ENCODE results near the gene RWDD4. TPM values are rescaled to one million over a fixed set of nuclear protein-coding genes. Genes with fewer than 3 reads are reported as not detected.
A peak's percentile ranks its signal among the peaks of the same experiment; 100 is the strongest.

The RWDD4 gene
- total RNA-seq = 23.4 and 28.5 TPM in 2 replicates

DNA sequence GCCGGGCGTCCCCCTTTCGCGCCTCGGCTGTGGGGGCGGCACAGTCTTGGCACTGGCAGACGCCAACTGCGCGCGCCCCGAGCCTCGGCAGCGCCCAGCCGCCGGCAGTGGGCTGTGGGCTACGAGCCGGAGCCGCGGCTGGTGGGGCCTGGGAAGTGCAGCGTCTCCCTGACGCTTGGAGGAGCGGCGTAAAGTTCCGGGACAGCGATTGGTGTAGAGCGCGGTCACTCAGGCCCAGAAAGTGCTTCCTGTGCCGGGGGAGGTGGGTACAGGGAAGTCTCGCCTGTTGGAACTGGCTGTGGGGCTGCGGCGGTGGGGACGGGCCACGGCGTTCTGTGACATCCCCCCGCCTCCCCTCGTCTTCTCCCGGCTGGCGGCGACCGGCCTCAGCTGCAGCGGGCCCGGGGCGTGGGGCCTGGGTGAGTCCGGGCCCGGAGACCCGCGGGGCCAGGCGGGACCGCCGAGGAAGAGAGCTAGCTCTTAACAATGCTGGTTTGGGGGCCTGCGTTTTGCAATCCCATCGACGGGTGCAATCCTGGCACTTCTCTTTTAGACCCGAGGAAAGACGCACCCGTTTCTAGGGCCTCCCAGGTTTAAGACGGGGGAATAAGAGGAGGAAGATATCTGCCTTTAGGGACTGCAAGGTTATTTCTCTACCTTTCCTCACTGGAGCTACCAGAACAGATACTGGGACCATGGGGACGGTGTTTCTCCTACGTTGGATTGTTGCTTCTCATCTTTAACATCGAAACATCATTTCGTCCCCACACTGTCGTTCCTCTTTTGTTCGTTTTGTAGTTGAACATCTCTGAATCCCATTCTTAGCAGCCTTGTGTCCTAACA, at the start of gene RWDD4, which contains the start of gene TRAPPC11:
Gene RWDD4, minus strand, starts transcription at position 157 of the 843 bp plus-strand sequence. CDS start 233 bp downstream, outside the sequence.
Gene TRAPPC11, plus strand, starts transcription at position 265 of the 843 bp plus-strand sequence. CDS start 4,575 bp downstream, outside the sequence.
- DNase-seq (ENCODE audit: low read depth) = peak; percentile 95

DNA sequence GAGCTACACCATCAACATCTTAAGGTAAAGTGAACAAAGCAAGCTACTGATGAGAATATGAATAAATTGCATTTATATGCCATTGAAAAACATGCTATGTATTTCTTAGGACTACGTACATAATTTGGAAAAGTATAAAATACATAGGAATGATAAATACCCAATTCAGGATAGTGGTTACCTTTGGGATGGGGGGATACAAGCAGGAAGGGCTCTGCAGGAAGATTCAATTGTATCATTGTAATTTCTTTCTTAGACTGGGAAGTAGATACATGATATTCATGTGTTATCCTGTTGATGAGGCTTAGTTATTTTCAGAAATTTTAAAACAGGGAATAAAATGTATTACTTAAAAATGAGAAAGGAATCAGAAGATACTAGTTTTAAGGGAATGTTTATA, 43.5 kb upstream of the RWDD4 start:
- DNase-seq (ENCODE audit: low read depth) = no peak

DNA sequence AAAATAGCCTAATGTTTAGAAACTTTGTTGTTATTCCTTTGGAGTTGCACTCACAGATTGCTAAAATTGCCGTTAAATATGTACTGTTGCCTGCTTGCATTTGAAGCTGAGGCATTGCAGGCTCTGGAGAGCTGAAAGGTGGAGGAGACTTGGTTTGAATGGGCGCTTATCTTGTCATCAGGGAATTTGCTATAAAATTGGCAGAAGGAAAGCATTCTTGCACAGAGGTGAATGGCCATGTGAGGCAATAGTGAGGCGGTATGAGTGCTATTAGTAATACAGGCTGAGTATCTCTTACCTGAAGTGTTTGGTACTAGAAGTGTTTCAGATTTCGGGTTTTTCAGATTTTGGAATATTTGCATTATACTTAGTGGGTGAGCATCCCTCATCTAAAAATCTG, 41.4 kb upstream of the RWDD4 start:
- DNase-seq (ENCODE audit: low read depth) = peak; percentile 7

DNA sequence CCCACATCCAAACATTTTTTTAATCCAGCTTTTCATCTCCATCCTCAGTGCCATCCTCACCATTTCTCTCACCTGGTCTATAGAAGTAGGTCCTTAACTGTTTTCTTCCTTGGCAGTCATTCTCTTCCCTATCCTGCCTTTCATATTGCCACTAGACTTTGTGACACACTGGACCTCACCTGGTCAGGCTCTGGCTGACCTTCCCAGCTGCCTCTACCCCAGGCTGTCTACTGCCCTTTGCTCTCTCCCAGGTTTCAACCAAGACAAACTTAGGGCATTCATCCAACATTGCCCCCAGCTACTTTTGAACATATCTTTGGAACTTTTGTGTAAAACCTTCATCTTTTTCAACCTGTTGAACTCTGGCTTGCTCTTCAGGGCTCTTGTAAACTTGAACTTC, 39.9 kb upstream of the RWDD4 start:
- no peak for DNase-seq (ENCODE audit: low read depth)

DNA sequence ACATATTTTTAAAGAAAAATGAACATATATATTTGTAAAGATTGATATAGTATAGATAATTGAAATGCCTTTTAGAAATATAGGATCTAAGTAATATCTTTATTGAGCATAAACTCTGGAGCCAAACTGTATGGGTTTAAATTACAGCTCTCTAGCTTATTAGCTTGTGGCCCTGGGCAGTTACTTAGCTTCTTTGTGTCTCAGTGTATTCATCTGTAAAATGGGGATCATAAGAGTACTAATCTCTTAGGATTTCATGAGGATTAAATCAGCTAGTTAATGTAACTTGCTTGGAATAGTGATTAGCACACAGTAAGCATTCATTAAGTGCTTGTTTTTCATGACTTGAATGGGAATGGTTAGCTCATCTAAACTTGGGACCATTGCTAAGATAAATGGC, 32.9 kb upstream of the RWDD4 start:
- DNase-seq (ENCODE audit: low read depth) = no peak

DNA sequence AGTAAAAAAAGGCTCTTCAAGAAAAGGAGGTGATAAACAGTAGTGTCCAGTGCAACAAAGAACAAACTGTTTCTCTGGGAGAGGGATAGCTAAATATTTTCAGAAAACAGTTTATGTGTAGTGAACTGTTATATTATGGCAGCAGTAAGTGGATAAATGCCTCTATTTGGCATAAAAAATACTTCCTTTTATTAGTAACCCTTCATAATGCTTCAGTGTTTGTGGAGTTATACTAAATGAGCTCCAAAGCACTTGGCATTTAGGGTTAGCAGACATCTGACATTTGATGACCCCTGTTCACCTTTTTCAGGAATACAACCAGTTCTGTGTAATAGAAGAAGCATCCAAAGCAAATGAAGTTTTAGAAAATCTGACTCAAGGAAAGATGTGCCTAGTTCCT, 32.0 kb upstream of the RWDD4 start:
- no peak for DNase-seq (ENCODE audit: low read depth)

DNA sequence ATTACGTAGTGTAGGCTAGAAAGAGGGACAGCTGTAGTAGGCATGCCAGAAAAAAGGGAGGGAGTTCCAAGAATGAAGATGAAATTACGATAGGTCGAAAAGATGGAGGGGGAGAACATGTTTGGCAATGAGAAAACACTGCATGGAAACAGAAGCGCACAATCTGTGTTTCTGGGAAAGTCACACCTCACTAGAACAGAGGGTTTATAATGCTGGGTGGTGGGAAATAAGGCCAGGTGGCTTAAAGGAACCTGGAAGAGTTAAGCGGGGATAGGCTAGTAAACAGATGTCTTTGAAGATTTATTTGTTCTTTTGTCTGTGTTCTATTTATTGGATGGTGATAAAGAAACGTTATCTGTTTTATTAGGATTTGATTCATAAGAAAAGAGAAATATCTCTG, 29.2 kb upstream of the RWDD4 start:
- no peak for DNase-seq (ENCODE audit: low read depth)

DNA sequence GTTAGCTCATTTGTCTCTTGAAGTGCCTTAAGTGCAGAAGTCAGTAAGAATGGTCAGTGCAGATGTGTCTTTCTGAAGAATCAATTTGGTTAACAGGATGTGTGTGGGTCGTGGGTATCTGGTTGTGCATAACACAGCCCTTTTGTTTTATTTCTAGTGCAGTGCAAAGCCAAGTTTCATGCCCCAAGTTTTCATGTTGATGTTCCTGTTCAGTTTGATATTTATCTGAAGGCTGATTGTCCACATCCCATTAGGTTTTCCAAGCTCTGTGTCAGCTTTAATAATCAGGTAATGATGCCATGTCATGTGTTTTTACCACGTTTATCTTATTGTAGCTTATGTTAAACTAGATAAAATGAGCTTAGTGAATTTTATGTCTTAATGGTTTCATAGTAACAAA, 27.5 kb upstream of the RWDD4 start:
- DNase-seq (ENCODE audit: low read depth) = no peak

DNA sequence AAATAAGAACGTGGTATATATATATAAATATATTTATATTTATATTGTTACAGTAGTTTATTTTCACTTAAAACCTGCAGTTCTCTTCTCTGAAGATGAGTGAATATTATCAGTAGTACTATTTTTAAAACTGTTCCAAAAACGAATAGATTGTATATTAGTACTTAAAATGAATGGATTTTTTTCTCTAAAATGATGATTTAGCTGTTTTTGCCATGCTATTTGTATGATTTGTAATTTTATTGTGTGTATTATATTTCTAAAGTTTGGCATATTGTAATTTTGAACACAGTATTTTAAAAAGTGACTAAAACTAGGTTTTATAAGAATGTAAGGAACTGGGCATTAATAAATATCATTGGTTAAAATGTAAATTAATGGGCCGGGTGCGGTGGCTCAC, 22.1 kb upstream of the RWDD4 start:
- DNase-seq (ENCODE audit: low read depth) = no peak

DNA sequence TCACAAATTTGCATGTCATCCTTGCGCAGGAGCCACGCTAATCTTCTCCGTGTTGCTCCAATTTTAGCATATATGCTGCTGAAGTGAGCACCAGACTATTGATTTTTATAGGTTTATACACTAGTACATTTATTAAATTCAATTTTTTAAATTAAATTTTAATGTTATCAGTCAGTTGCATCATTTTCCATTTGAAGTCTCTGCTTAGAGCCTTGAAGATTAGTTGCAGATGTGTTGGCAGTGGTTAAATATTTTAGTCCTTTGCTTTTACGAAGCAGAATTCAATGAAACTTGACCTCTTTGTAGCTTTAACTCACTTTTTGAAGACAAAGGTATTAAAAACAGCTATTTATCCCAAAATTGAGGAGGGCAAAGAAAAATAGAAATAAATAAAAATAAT, 16.6 kb upstream of the RWDD4 start:
- no peak for DNase-seq (ENCODE audit: low read depth)

DNA sequence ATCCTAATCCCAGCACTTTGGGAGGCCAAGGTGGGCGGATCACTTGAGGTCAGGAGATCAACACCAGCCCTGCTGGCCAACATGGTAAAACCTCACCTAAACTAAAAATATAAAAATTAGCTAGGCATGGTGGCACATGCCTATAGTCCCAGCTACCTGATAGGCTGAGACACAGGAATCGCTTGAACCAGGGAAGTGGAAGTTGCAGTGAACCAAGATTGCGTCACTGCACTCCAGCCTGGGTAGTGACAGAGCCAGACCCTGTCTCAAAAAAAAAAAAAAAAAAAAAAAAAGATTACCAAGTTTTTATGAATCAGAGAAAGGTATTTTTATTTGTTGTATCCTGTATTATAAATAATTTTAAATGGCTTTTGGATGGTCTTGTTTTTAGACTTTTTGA, 15.2 kb upstream of the RWDD4 start:
- no peak for DNase-seq (ENCODE audit: low read depth)

DNA sequence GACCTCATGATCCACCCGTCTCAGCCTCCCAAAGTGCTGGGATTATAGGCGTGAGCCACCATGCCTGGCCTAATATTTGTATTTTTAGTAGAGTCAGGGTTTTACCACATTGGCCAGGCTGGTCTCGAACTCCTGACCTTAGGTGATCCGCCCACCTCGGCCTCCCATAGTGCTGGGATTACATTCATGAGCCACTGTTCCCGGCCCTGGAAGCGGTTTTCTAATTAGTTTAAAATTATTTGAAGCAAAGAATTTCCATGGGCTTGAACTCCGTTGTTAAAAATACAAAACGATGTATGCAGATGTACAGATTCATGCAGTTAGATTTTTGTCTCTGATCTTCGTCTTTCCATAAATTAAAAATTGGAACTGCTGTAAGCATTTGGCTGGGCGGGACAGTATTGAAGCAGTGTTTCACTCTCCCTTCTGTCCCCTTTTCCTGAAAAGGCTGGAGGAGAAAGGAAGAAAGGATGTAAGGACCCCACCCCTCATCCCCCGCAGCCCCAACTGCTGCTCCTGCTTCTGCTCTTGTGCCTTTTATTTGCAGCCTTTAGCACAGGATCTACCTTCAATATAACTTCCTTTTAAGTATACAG, 12.1 kb upstream of the RWDD4 start:
- no peak for DNase-seq (ENCODE audit: low read depth)

DNA sequence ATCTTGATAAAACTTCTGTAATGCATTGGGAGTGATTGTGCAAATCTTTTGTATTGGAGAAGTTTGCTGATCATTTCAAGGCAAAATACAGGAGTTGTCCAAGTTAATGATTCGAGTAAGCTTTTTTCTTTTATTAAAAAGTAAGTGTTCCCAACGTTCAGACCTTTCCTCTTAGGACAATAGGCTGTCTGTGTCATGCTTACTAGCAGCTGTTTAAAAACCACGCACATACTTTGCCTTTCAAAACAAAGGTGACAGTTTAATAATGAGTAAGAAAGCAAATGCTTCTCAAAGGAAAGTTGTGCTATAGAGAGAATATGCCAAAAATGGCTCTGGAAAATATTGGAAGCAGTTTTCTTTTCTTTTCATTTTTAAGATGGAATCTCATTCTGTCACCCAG, 11.3 kb upstream of the RWDD4 start:
- DNase-seq (ENCODE audit: low read depth) = peak; percentile 64

DNA sequence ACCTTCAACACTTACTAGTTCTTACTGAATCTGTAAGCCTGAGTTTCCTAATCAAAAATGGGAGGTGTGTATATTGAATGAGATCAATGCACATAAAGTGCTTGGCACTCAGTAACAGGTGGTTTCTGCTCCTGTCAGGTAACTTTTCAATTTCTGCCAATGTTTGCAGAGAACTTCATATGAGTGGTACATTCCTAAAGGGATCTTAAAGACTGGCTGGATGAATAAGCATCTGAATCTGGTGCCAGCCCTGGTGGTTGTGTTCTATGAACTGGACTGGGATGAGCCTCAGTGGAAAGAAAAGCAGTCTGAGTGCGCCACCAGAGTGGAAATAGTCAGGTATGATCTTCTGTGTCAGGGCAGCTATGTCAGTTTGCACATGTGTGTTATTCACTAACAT, 7.1 kb upstream of the RWDD4 start:
- no peak for DNase-seq (ENCODE audit: low read depth)

DNA sequence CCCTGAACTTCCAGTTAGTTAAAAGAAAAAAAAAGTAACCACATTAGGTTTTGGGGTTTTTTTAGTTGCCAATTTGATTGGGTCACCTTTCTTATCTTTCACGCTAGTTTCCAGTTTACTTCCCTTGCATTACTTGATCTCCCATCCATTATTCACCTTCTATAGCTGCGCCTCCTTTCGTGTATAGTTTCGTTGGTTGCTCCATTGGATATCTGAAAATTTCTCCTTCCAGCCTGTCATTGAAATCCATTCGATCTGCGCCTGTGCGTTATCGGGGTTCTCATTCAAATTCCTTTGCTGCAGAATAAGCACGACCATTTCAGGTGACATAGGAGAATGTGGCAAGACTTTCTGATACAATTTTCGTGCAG, 872 bp upstream of the RWDD4 start:
- no peak for DNase-seq (ENCODE audit: low read depth)

DNA sequence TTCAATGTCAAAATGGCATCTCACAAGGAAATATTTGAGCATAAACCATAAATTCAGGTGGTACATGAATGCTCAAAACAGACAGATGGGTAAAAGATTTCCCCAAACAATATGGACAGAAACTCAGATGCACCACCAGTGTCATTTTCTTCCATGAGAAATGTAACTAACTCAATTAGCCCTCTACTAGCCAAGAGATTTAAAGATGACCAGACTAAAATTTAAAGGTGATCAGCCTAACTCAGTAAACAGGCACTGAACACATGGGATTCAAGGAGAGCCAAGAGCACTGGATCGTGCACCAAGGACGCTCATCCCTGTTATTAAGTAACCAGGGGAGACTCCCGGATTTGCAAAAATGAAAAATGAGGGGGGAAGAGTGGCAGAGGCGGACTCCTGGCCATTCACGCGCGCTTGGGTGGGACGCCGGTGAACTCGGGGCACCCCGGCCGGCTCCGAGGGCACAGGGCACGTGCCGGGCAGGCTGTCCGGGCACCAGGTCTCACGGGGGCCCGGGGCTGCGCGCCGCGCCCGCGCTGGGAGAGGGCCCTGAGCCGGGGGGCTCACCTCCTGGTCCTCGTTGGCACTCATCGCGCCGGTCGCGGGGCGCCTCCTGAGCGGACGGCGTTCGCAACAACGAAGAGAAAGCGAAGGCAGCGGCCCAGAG, 490 bp downstream of the RWDD4 start:
- DNase-seq (ENCODE audit: low read depth) = peak; percentile 41

DNA sequence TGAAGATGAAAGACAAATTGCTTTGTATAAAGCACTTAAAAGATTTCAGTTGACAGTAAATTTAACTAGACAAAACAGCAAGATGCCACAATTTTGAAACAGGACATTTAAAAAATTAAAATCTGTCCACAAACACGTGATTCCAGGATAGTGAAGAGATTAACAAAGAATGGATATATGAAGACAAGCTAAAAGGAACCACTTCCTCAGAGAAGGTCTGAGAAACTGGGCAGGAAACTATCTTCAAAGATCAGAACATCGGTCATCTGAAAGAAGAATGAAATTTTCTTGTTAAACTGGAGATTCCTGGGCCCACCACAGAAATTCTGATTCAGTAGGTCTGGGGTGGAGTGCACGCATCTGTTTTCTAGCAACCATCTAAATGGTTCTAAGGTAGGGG, 1.4 kb downstream of the RWDD4 start:
- DNase-seq (ENCODE audit: low read depth) = no peak

DNA sequence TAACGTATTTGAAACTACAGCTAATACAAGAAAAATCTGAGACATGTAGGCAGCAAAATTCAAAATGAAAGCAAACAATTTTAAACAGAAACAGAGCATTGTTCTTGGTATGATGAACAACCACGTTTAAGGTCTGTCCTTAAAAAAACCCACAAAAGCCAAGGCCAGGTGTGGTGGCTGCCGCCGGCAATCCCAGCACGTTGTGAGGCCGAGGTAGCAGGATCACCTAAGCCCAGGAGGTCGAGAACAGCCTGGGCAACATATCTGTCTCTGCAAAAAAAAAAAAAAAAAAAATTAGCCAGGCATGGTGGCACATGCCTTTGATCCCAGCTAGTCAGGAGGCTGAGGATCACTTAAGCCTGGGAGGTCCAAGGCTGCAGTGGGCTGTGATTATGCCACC, 13.7 kb downstream of the RWDD4 start:
- no peak for DNase-seq (ENCODE audit: low read depth)

DNA sequence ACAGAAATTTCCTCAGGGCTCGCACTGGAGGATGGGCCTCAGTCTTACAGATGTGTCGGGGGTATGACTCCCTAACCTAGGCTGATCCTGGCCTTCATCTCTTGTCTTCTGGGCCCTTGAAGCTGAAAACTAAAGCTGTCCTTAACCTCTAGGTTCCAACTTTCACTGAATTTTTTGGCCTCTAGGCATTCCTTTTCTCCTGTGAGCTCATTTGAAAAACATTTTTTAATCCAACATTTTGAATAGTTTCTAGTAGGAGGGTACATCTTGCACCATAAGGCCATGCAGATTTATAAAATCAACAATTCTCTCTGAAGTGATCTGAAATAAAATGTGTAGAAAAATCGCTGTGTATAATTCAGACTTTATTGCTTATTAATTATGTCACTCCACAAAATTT, 19.7 kb downstream of the RWDD4 start:
- no peak for DNase-seq (ENCODE audit: low read depth)

DNA sequence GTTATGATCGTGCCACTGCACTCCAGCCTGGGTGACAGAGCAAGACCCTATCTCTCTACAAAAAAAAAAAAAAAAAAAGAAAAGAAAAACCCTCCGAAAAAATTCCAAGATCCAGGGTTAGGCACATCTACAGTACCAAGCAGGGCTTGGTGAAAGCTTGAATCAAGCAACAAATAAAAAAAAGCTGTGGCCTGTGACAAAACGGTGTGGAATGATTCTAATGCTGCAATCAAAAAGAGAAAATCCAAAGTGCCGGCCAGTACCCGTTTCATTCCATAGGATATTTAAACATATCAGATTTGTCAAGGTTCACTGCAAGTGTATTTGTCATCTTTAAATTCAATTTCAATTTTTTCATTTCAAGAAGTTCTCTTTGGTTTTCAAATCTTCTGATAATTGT, 20.5 kb downstream of the RWDD4 start:
- no peak for DNase-seq (ENCODE audit: low read depth)

DNA sequence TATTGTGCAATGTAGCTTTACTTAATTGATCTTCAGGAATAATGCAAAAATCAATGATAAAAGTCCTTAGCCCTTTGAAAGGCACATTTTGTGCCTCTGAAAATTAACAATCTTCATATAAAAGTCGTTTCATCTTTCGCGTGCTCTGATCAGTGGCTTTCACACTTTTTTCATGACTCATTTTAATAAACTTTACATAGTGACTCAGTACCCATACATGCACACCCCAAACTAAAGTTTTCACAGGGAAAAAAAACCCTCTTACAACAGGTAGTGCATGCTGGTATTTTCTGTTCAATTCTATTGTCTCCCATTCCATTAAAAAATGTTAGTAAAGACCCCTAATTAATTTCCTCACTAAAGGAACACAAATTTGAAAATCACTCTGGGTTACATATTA, 21.5 kb downstream of the RWDD4 start:
- peak; percentile 54 for DNase-seq (ENCODE audit: low read depth)

DNA sequence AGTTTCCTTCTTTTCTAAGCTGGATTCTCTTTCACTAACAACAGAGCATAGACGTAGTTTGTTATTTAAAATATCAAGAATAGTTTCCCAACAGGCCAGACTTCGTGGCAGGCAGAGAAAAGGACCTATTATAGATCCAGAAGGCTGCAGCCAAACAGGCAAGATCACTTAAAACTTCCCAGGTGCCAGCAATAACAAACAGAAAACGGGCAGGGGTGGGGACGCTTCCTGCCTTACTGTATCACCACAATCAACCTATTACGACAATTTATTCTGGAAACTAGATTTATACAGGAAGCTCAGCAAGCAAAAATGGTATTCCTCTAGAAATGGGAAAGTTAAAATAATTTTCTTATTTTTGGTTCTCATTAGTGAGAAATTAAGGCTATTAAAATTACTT, 22.1 kb downstream of the RWDD4 start:
- no peak for DNase-seq (ENCODE audit: low read depth)

DNA sequence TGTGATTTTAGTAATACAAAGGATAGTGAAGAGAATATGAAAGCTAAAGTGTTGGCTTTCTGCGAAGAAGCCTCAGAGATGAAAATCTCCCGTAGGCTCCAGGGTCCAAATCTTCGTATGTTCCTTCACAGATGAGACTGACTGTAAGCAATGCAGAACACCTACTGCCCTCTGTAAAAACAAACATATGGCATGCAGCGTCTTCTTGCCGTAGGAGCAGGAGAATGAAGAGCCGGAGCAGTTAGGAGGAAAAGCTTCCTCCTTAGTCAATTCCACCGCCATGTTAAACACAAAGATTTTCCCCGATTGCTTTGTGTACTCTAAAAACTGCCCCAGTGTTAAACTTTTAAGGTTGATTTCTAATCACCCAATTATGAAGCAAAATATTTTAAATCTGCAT, 22.5 kb downstream of the RWDD4 start:
- no peak for DNase-seq (ENCODE audit: low read depth)
